NCI-H510A (cell line): ENCODE data around the gene APPBP2.
A peak's percentile ranks its signal among the peaks of the same experiment; 100 is the strongest.
"Not testable (repeated sequence)": the region's sequence is repeated elsewhere in the genome, so short reads cannot be mapped to it uniquely, and the experiment has no call there.

Experiments used
- DNase-seq: peaks from one replicate; lab custom pipeline; 2025; lab: John Stamatoyannopoulos, UW

APPBP2 gene

GRCh38 chr17:60525685-60526514 is at the start of gene APPBP2:
APPBP2 (minus strand) TSS chr17:60526242; CDS start chr17:60525931, 311 bp downstream.
- DNase-seq: peak; percentile 82

- DNase-seq: no peak
Observed at GRCh38 chr17:60573236-60574051, 47.4 kb upstream of the APPBP2 start.

- DNase-seq: no peak
Observed at GRCh38 chr17:60565233-60565632, 39.2 kb upstream of the APPBP2 start.

GRCh38 chr17:60563743-60564142 is 37.7 kb upstream of the APPBP2 start:
- DNase-seq: no peak

GRCh38 chr17:60562421-60562820 is 36.4 kb upstream of the APPBP2 start:
- DNase-seq: no peak

GRCh38 chr17:60560860-60561257 is 34.8 kb upstream of the APPBP2 start:
- DNase-seq: no peak

- no peak for DNase-seq
Observed at GRCh38 chr17:60559995-60560859, 34.2 kb upstream of the APPBP2 start.

GRCh38 chr17:60559659-60559994 is 33.6 kb upstream of the APPBP2 start:
- no peak for DNase-seq

- DNase-seq: no peak
Observed at GRCh38 chr17:60557805-60558204, 31.8 kb upstream of the APPBP2 start.

- DNase-seq: no peak
Observed at GRCh38 chr17:60555786-60556185, 29.7 kb upstream of the APPBP2 start.

GRCh38 chr17:60554377-60554788 is 28.3 kb upstream of the APPBP2 start:
- no peak for DNase-seq

- DNase-seq: not testable (repeated sequence)
Observed at GRCh38 chr17:60552255-60552654, 26.2 kb upstream of the APPBP2 start.

GRCh38 chr17:60548990-60549389 is 22.9 kb upstream of the APPBP2 start:
- no peak for DNase-seq

- DNase-seq: no peak
Observed at GRCh38 chr17:60545465-60546191, 19.6 kb upstream of the APPBP2 start.

GRCh38 chr17:60542071-60542470 is 16.0 kb upstream of the APPBP2 start:
- DNase-seq: no peak

- no peak for DNase-seq
Observed at GRCh38 chr17:60540460-60540859, 14.4 kb upstream of the APPBP2 start.

- no peak for DNase-seq
Observed at GRCh38 chr17:60539807-60540206, 13.8 kb upstream of the APPBP2 start.

- DNase-seq: no peak
Observed at GRCh38 chr17:60538726-60539125, 12.7 kb upstream of the APPBP2 start.

GRCh38 chr17:60535382-60536279 is 9.6 kb upstream of the APPBP2 start:
- no peak for DNase-seq

- no peak for DNase-seq
Observed at GRCh38 chr17:60534613-60535157, 8.6 kb upstream of the APPBP2 start.
